HFFc6 (cell line): Measurements from ENCODE around the gene CARMIL1. TPM values are rescaled to one million over a fixed set of nuclear protein-coding genes. Genes with fewer than 3 reads are reported as not detected.
A peak's percentile ranks its signal among the peaks of the same experiment; 100 is the strongest.

ENCODE experiments used
- DNase-seq: peaks from one replicate; pipeline ENCODE4 v3.0.0-alpha.2; 2018
- H3K27ac Mint-ChIP-seq: 2 replicates; pipeline ENCODE4 v1.8.0; 2020; ENCODE audit warnings: mild to moderate bottlenecking, mixed read lengths
- H3K27me3 Mint-ChIP-seq: 2 replicates; pipeline ENCODE4 v1.8.0; 2021; ENCODE audit warnings: mild to moderate bottlenecking, moderate library complexity, mixed read lengths; ENCODE audit not compliant: insufficient read depth
- H3K36me3 Mint-ChIP-seq: 2 replicates; pipeline ENCODE4 v1.8.0; 2021; ENCODE audit warnings: low read depth, mixed read lengths
- H3K4me1 Mint-ChIP-seq: 2 replicates; pipeline ENCODE4 v1.8.0; 2020; ENCODE audit warnings: low read depth, mixed read lengths
- H3K4me3 Mint-ChIP-seq: 2 replicates; pipeline ENCODE4 v1.8.0; 2020; ENCODE audit warnings: mild to moderate bottlenecking, moderate library complexity, mixed read lengths
- H3K9me3 Mint-ChIP-seq: 2 replicates; pipeline ENCODE4 v1.8.0; 2020; ENCODE audit warnings: mild to moderate bottlenecking, mixed read lengths
- CTCF ChIP-seq: fragments of 200-600 bp; sonication (generic); IDR thresholded peaks from 2 replicates; pipeline ENCODE4 v1.5.0; 2021; ENCODE audit warnings: antibody characterized with exemption, mild to moderate bottlenecking
- total RNA-seq, 6 experiments: library from RNA; stranded (reverse); fragmentation: NEBNext Ultra II Directional; extraction: Animal tissue kit (Norgen Biotek cat#: 25700); gene quantifications; 2 replicates in 1 of 6; 3 replicates in 5 of 6; pipeline ENCODE4 v1.2.3, GENCODE V29; 2021

Gene CARMIL1
- total RNA-seq, 6 experiments from 2014 or later: 12.2 to 15.6 (median 13.7) TPM

- Mint-ChIP-seq H3K27me3 (no peaks in the 10 kb centered on the region), H3K4me3 (no peak overlapping the region), H3K36me3 (peaks cover 6% of the 10 kb centered on the region), H3K4me1 (no peaks in the 10 kb centered on the region), H3K27ac (no peak overlapping the region), H3K9me3 (no peaks in the 10 kb centered on the region)
- TF ChIP-seq CTCF: no peak
- DNase-seq: no peak
Observed at GRCh38 chr6:25586927-25587326, 307.8 kb downstream of the CARMIL1 start.

- H3K36me3 Mint-ChIP-seq: no peaks in the 10 kb centered on the region
- no peaks in the 10 kb centered on the region for H3K4me1 Mint-ChIP-seq
- TF ChIP-seq CTCF: no peak
- H3K9me3 Mint-ChIP-seq: no peaks in the 10 kb centered on the region
- H3K27ac Mint-ChIP-seq: no peak overlapping the region
- no peak for DNase-seq
- H3K27me3 Mint-ChIP-seq: no peaks in the 10 kb centered on the region
- H3K4me3 Mint-ChIP-seq: no peak overlapping the region
Observed at GRCh38 chr6:25590986-25591385, 311.8 kb downstream of the CARMIL1 start.

GRCh38 chr6:25596928-25597818 lies 318.0 kb downstream of the CARMIL1 start:
- no peak for DNase-seq
- Mint-ChIP-seq H3K36me3 (no peaks in the 10 kb centered on the region), H3K4me3 (no peak overlapping the region), H3K4me1 (peaks cover 19% of the 10 kb centered on the region), H3K9me3 (no peaks in the 10 kb centered on the region), H3K27me3 (no peaks in the 10 kb centered on the region; the same call in 1 of the 2 replicates), H3K27ac (no peak overlapping the region)
- no peak for TF ChIP-seq CTCF

- DNase-seq: no peak
- H3K36me3 Mint-ChIP-seq: no peaks in the 10 kb centered on the region
- H3K27me3 Mint-ChIP-seq: no peaks in the 10 kb centered on the region; the same call in 1 of the 2 replicates
- no peaks in the 10 kb centered on the region for H3K9me3 Mint-ChIP-seq
- no peak overlapping the region for H3K4me3 Mint-ChIP-seq
- peaks cover 21% of the 10 kb centered on the region for H3K4me1 Mint-ChIP-seq
- H3K27ac Mint-ChIP-seq: no peak overlapping the region
- no peak for TF ChIP-seq CTCF
Observed at GRCh38 chr6:25599516-25600085, 320.4 kb downstream of the CARMIL1 start.

- DNase-seq: peak; percentile 40
- no peaks in the 10 kb centered on the region for H3K9me3 Mint-ChIP-seq
- no peaks in the 10 kb centered on the region; the same call in none of the 2 replicates for H3K27me3 Mint-ChIP-seq
- no peaks in the 10 kb centered on the region for H3K36me3 Mint-ChIP-seq
- peak; percentile 89 for TF ChIP-seq CTCF
- H3K4me1 Mint-ChIP-seq: peaks cover 15% of the 10 kb centered on the region
- no peak overlapping the region for H3K4me3 Mint-ChIP-seq
- no peak overlapping the region for H3K27ac Mint-ChIP-seq
Observed at GRCh38 chr6:25601800-25602673, 322.9 kb downstream of the CARMIL1 start.
